SU-DHL-6 (cell line): ENCODE results near the gene SLC9A1.

Source experiments
- H2AFZ ChIP-seq: fragments of 200-600 bp; sonication (generic); 2 replicates; pipeline ENCODE4 v1.6.1; 2014; ENCODE audit warnings: low read depth, mild to moderate bottlenecking, moderate library complexity, mixed read lengths, antibody characterized with exemption, low read length; ENCODE audit not compliant: severe bottlenecking
- H3F3A ChIP-seq: fragments of 200-600 bp; shearing (Covaris generic); 2 replicates; pipeline ENCODE4 v1.6.0; 2016; ENCODE audit warnings: antibody characterized with exemption, mild to moderate bottlenecking; ENCODE audit not compliant: insufficient read depth
- H3K27ac ChIP-seq: fragments of 200-600 bp; sonication (generic); 2 replicates; pipeline ENCODE4 v1.5.1; 2016; ENCODE audit warnings: low read depth, mild to moderate bottlenecking, low read length, moderate library complexity, mixed read lengths
- H3K27me3 ChIP-seq: fragments of 200-600 bp; sonication (generic), shearing (Covaris generic); 2 replicates; pipeline ENCODE4 v1.6.0; 2014; ENCODE audit warnings: mild to moderate bottlenecking, low read length
- H3K36me3 ChIP-seq: fragments of 200-600 bp; sonication (generic); 2 replicates; pipeline ENCODE4 v1.6.1; 2014; ENCODE audit warnings: mild to moderate bottlenecking, low read length, mixed read lengths
- H3K4me2 ChIP-seq: fragments of 300-600, 200-600 bp; shearing (Covaris generic), sonication (generic); 2 replicates; pipeline ENCODE4 v1.6.0; 2014; ENCODE audit warnings: low read length, low read depth, mild to moderate bottlenecking; ENCODE audit not compliant: poor library complexity, severe bottlenecking
- H3K4me3 ChIP-seq: fragments of 200-600 bp; sonication (generic); 2 replicates; pipeline ENCODE4 v1.5.1; 2014; ENCODE audit warnings: antibody characterized with exemption, low read length, mild to moderate bottlenecking, mixed read lengths; ENCODE audit not compliant: insufficient read depth, poor library complexity, severe bottlenecking
- H3K79me2 ChIP-seq: fragments of 200-600 bp; sonication (generic); 2 replicates; pipeline ENCODE4 v1.6.1; 2014; ENCODE audit warnings: mild to moderate bottlenecking, low read length, moderate library complexity; ENCODE audit not compliant: insufficient read depth
- H3K9ac ChIP-seq: fragments of 200-600 bp; sonication (generic); 2 replicates; pipeline ENCODE4 v1.7.0; 2014; ENCODE audit warnings: mild to moderate bottlenecking, low read length
- H3K9me2 ChIP-seq: fragments of 200-600 bp; sonication (generic); replicated peaks from 2 replicates; pipeline ENCODE4 v1.6.1; 2014; ENCODE audit warnings: low read length; ENCODE audit not compliant: insufficient read depth
- H3K9me3 ChIP-seq: fragments of 200-600 bp; sonication (generic); 2 replicates; pipeline ENCODE4 v1.6.1; 2014; ENCODE audit warnings: low read length, mixed read lengths; ENCODE audit not compliant: insufficient read depth
- H4K20me1 ChIP-seq: fragments of 200-600 bp; sonication (generic); 2 replicates; pipeline ENCODE4 v1.6.1; 2014; ENCODE audit warnings: low read depth, mild to moderate bottlenecking, antibody characterized with exemption, low read length, moderate library complexity, mixed read lengths
- CTCF ChIP-seq: fragments of 200-600 bp; sonication (generic); IDR thresholded peaks from one replicate; pipeline ENCODE4 v1.5.1; 2017; ENCODE audit warnings: antibody characterized with exemption, mild to moderate bottlenecking, low read length, moderate library complexity; ENCODE audit not compliant: insufficient read depth, poor library complexity, severe bottlenecking
- EZH2phosphoT487 ChIP-seq: fragments of 200-600 bp; sonication (generic), shearing (Covaris generic); conservative IDR thresholded peaks from 2 replicates; pipeline ENCODE4 v1.6.1; 2018; ENCODE audit warnings: mild to moderate bottlenecking, antibody characterized with exemption, low read length, moderate library complexity, mixed read lengths

Gene SLC9A1

GRCh38 chr1:27102134-27102706, 52.7 kb downstream of the SLC9A1 start:
- Histone ChIP-seq H3K27ac (no peak overlapping the region), H2AFZ (no peak overlapping the region), H3F3A (peaks cover 6% of the 10 kb centered on the region; the same call in 1 of the 2 replicates)

GRCh38 chr1:27101696-27102095, 53.2 kb downstream of the SLC9A1 start:
- H3K9me3 ChIP-seq: no peaks in the 10 kb centered on the region
- H3K4me3 ChIP-seq: no peak overlapping the region
- H4K20me1 ChIP-seq: no peaks in the 10 kb centered on the region
- no peak overlapping the region for H3K27ac ChIP-seq
- TF ChIP-seq EZH2phosphoT487: no peak
- no peak for TF ChIP-seq CTCF
- H3K9ac ChIP-seq: no peak overlapping the region
- no peaks in the 10 kb centered on the region for H3K9me2 ChIP-seq
- H2AFZ ChIP-seq: no peak overlapping the region
- no peak overlapping the region for H3K4me2 ChIP-seq
- no peaks in the 10 kb centered on the region for H3K36me3 ChIP-seq
- H3K79me2 ChIP-seq: no peaks in the 10 kb centered on the region
- H3F3A ChIP-seq: peaks cover 6% of the 10 kb centered on the region; the same call in 1 of the 2 replicates
- no peaks in the 10 kb centered on the region for H3K27me3 ChIP-seq

More at GRCh38 chr1:27102134-27102706, 52.7 kb downstream of the SLC9A1 start:
- Histone ChIP-seq H3K36me3 (no peaks in the 10 kb centered on the region), H3K4me2 (no peak overlapping the region), H3K27me3 (no peaks in the 10 kb centered on the region), H4K20me1 (no peaks in the 10 kb centered on the region), H3K79me2 (no peaks in the 10 kb centered on the region), H3K9ac (no peak overlapping the region), H3K9me2 (no peaks in the 10 kb centered on the region), H3K9me3 (no peaks in the 10 kb centered on the region), H3K4me3 (no peak overlapping the region)
- TF ChIP-seq EZH2phosphoT487 (no peak), CTCF (no peak)

- H3K27ac ChIP-seq: no peak overlapping the region
- H3K9me2 ChIP-seq: no peaks in the 10 kb centered on the region
- no peaks in the 10 kb centered on the region for H3K79me2 ChIP-seq
- no peak for TF ChIP-seq EZH2phosphoT487
- TF ChIP-seq CTCF: no peak
- H3K4me2 ChIP-seq: no peak overlapping the region
- H2AFZ ChIP-seq: no peak overlapping the region
- H3K9me3 ChIP-seq: no peaks in the 10 kb centered on the region
- H3K9ac ChIP-seq: no peak overlapping the region
- H3K4me3 ChIP-seq: no peak overlapping the region
- H4K20me1 ChIP-seq: no peaks in the 10 kb centered on the region
- no peaks in the 10 kb centered on the region for H3K36me3 ChIP-seq
- peaks cover under 1% of the 10 kb centered on the region; the same call in 1 of the 2 replicates for H3F3A ChIP-seq
- H3K27me3 ChIP-seq: no peaks in the 10 kb centered on the region
These were observed 53.9 kb downstream of the SLC9A1 start for GRCh38 chr1:27101054-27101491.
